Uterus (tissue), 4 donors: ENCODE results near the gene MGST2. TPM values are rescaled to one million over a fixed set of nuclear protein-coding genes. Genes with fewer than 3 reads are reported as not detected.

Source experiments
- DNase-seq, 2 donors: peaks; one replicate each; pipeline ENCODE4 v3.0.0-alpha.2; 2019 to 2020
- H3K27ac ChIP-seq, 2 donors: fragments of 200-600 bp; sonication (generic); 1 replicate in 1 of 2; 2 replicates in 1 of 2; pipeline ENCODE4 v1.5.1; 2016 to 2018
- H3K27me3 ChIP-seq, 2 donors: fragments of 200-600 bp; sonication (generic); one replicate each; pipeline ENCODE4 v1.5.1; 2018 to 2019; ENCODE audit warnings: control low read depth in 1 of 2
- H3K36me3 ChIP-seq, 2 donors: fragments of 200-600 bp; sonication (generic); one replicate each; pipeline ENCODE4 v1.5.1; 2019; ENCODE audit warnings: control low read depth in 1 of 2
- H3K4me1 ChIP-seq, 2 donors: fragments of 200-600 bp; sonication (generic); one replicate each; pipeline ENCODE4 v1.5.1; 2018 to 2019; ENCODE audit warnings: control low read depth in 1 of 2
- H3K4me3 ChIP-seq, 2 donors: fragments of 200-600 bp; sonication (generic); 1 replicate in 1 of 2; 2 replicates in 1 of 2; pipeline ENCODE4 v1.5.1; 2018 to 2019; ENCODE audit warnings: mild to moderate bottlenecking in 1 of 2
- H3K9me3 ChIP-seq, 2 donors: fragments of 200-600 bp; sonication (generic); one replicate each; pipeline ENCODE4 v1.5.1; 2019; ENCODE audit warnings: control low read depth in 1 of 2
- CTCF ChIP-seq, 4 experiments: fragments of 200-600 bp in 2 of 4; fragments of 450-650 bp in 2 of 4; sonication (generic) in 2 of 4; IDR thresholded peaks; one replicate each; pipeline ENCODE4 v1.5.1; 2016 to 2019; ENCODE audit warnings: antibody characterized with exemption in 4 of 4, mild to moderate bottlenecking in 2 of 4, moderate library complexity in 1 of 4
- POLR2A ChIP-seq, 2 donors: fragments of 450-650 bp; IDR thresholded peaks; one replicate each; pipeline ENCODE4 v1.6.1; 2016; ENCODE audit warnings: antibody characterized with exemption in 2 of 2, mild to moderate bottlenecking in 1 of 2, moderate library complexity in 1 of 2
- intact Hi-C: fragments of 100-400 bp; cut with DNase I; formaldehyde crosslinking; loops from one replicate; pipeline ENCODE4 v1.15.1; 2023; ENCODE audit warnings: low total_unique reads
- total RNA-seq, 4 donors: library from RNA; depleted of rRNA in 3 of 4; stranded (reverse); fragments of >200 nt in 3 of 4; gene quantifications; one replicate each; pipeline versions ENCODE4 v1.1.0 to v1.2.4, GENCODE V29; 2014 to 2023
- donor health status: DM: yes; HTN: yes; CAD: no.

MGST2 gene
- total RNA-seq, 4 donors from 2014 or later = 19.4 to 141 (median 40.7) TPM

- intact Hi-C loops = no loop called here
- no peak overlapping the region for H3K27ac ChIP-seq
- TF ChIP-seq POLR2A (IDR thresholded peaks at IDR 0.05) (no peak), CTCF (IDR thresholded peaks at IDR 0.05) (no peak)
- DNase-seq = no peak
- H3K27me3 ChIP-seq = no peaks in the 10 kb centered on the region
- no peaks in the 10 kb centered on the region for H3K4me1 ChIP-seq
- no peaks in the 10 kb centered on the region for H3K36me3 ChIP-seq
- H3K9me3 ChIP-seq = no peaks in the 10 kb centered on the region
- H3K4me3 ChIP-seq = no peak overlapping the region
Measured at GRCh38 chr4:139753686-139754085, 88.1 kb downstream of the MGST2 start.

Other genes with a start within 250 kb of the MGST2 start
- gene RAB33B, start 211.7 kb upstream of the MGST2 start, total RNA-seq = 10 to 100 TPM in 3 of 4 donors, 1 to 10 TPM in 1; 9.2 to 46.8 (median 13.8) TPM
- gene SETD7, start 109.6 kb upstream of the MGST2 start, total RNA-seq = 10 to 100 TPM; 38.9 to 80.6 (median 59.3) TPM